Peyer's patch (tissue), 4 donors: ENCODE results near the gene MEN1. TPM values are rescaled to one million over a fixed set of nuclear protein-coding genes. Genes with fewer than 3 reads are reported as not detected.

ENCODE experiments used
- DNase-seq, 3 donors: peaks; one replicate each; pipeline ENCODE4 v3.0.0-alpha.2; 2017 to 2019
- H3K27ac ChIP-seq, 4 donors: fragments of 200-600 bp; sonication (generic); one replicate each; pipeline ENCODE4 v1.5.1; 2016 to 2019
- H3K27me3 ChIP-seq, 2 donors: fragments of 200-600 bp; sonication (generic); one replicate each; pipeline ENCODE4 v1.5.1; 2019
- H3K36me3 ChIP-seq, 3 donors: fragments of 200-600 bp; sonication (generic); one replicate each; pipeline ENCODE4 v1.5.1; 2016 to 2019
- H3K4me1 ChIP-seq, 4 donors: fragments of 200-600 bp; sonication (generic); one replicate each; pipeline ENCODE4 v1.5.1; 2016 to 2019
- H3K4me3 ChIP-seq, 4 donors: fragments of 200-600 bp; sonication (generic); 1 replicate in 3 of 4; 2 replicates in 1 of 4; pipeline ENCODE4 v1.5.1; 2016 to 2019; ENCODE audit warnings: mild to moderate bottlenecking in 1 of 4
- H3K9me3 ChIP-seq, 4 donors: fragments of 200-600 bp; sonication (generic); one replicate each; pipeline ENCODE4 v1.5.1; 2016 to 2019; ENCODE audit warnings: mild to moderate bottlenecking in 1 of 4
- CTCF ChIP-seq, 6 experiments: fragments of 450-650 bp in 4 of 6; fragments of 200-600 bp in 2 of 6; sonication (generic) in 1 of 6; IDR thresholded peaks; one replicate each; pipeline ENCODE4 v1.5.1; 2017 to 2019; ENCODE audit warnings: antibody characterized with exemption in 6 of 6, mild to moderate bottlenecking in 3 of 6, moderate library complexity in 1 of 6
- POLR2A ChIP-seq, 2 donors: fragments of 450-650 bp; IDR thresholded peaks; one replicate each; pipeline ENCODE4 v1.5.1; 2017; ENCODE audit warnings: antibody characterized with exemption in 2 of 2, mild to moderate bottlenecking in 2 of 2, moderate library complexity in 2 of 2
- total RNA-seq, 4 donors: library from RNA; depleted of rRNA; stranded (reverse); fragments of >200 nt; gene quantifications; one replicate each; pipeline ENCODE4 v1.1.0, GENCODE V29; 2016

Gene MEN1
- total RNA-seq, 4 donors from 2014 or later: 20.3 to 47.0 (median 31.9) TPM

- peak overlapping the region; percentile 78 to 95 (median 88) for H3K27ac ChIP-seq
- TF ChIP-seq POLR2A (IDR thresholded peaks at IDR 0.05) (peak in 1 of 2 donors; percentile 17), CTCF (IDR thresholded peaks at IDR 0.05) (no peak)
- peak in 2 of 3 donors; percentile 75 to 89 for DNase-seq
- peaks cover 0 to 2% (median 0%) of the 10 kb centered on the region in 4 donors for H3K9me3 ChIP-seq
- H3K27me3 ChIP-seq: no peaks in the 10 kb centered on the region
- H3K36me3 ChIP-seq: peaks cover 0 to 50% (median 0%) of the 10 kb centered on the region in 3 donors
- peaks cover 29 to 95% (median 83%) of the 10 kb centered on the region in 4 donors for H3K4me1 ChIP-seq
- no peak overlapping the region for H3K4me3 ChIP-seq
Observed at GRCh38 chr11:64856382-64857227, 46.3 kb upstream of the MEN1 start.

GRCh38 chr11:64855596-64856304, 45.4 kb upstream of the MEN1 start:
- Histone ChIP-seq H3K4me3 (no peak overlapping the region), H3K36me3 (peaks cover 0 to 50% (median 0%) of the 10 kb centered on the region in 3 donors), H3K4me1 (peaks cover 29 to 97% (median 89%) of the 10 kb centered on the region in 4 donors), H3K27ac (peak overlapping the region; percentile 78 to 95 (median 88)), H3K9me3 (peaks cover 0 to 2% (median 0%) of the 10 kb centered on the region in 4 donors), H3K27me3 (no peaks in the 10 kb centered on the region)
- TF ChIP-seq CTCF (IDR thresholded peaks at IDR 0.05) (no peak), POLR2A (IDR thresholded peaks at IDR 0.05) (no peak)
- DNase-seq: peak in 1 of 3 donors; percentile 17

GRCh38 chr11:64854534-64855502, 44.5 kb upstream of the MEN1 start:
- no peaks in the 10 kb centered on the region for H3K27me3 ChIP-seq
- TF ChIP-seq POLR2A (IDR thresholded peaks at IDR 0.05): no peak
- no peak for TF ChIP-seq CTCF (IDR thresholded peaks at IDR 0.05)
- H3K4me1 ChIP-seq: peaks cover 29 to 98% (median 89%) of the 10 kb centered on the region in 4 donors
- peaks cover 0 to 2% (median 0%) of the 10 kb centered on the region in 4 donors for H3K9me3 ChIP-seq
- peak; percentile 41 to 92 (median 90) for DNase-seq
- H3K4me3 ChIP-seq: no peak overlapping the region
- H3K36me3 ChIP-seq: peaks cover 0 to 46% (median 0%) of the 10 kb centered on the region in 3 donors
- peak overlapping the region; percentile 78 to 95 (median 88) for H3K27ac ChIP-seq

GRCh38 chr11:64854157-64854533, 43.8 kb upstream of the MEN1 start:
- Histone ChIP-seq H3K4me1 (peaks cover 29 to 98% (median 90%) of the 10 kb centered on the region in 4 donors), H3K9me3 (peaks cover 0 to 2% (median 0%) of the 10 kb centered on the region in 4 donors), H3K27me3 (no peaks in the 10 kb centered on the region), H3K27ac (peak overlapping the region; percentile 78 to 95 (median 88)), H3K36me3 (peaks cover 0 to 39% (median 0%) of the 10 kb centered on the region in 3 donors), H3K4me3 (no peak overlapping the region)
- no peak for DNase-seq
- TF ChIP-seq CTCF (IDR thresholded peaks at IDR 0.05) (no peak), POLR2A (IDR thresholded peaks at IDR 0.05) (no peak)

GRCh38 chr11:64853709-64854108, 43.4 kb upstream of the MEN1 start:
- Histone ChIP-seq H3K4me3 (no peak overlapping the region), H3K36me3 (peaks cover 0 to 34% (median 0%) of the 10 kb centered on the region in 3 donors), H3K27me3 (no peaks in the 10 kb centered on the region), H3K4me1 (peaks cover 28 to 98% (median 88%) of the 10 kb centered on the region in 4 donors), H3K27ac (peak overlapping the region; percentile 78 to 95 (median 88)), H3K9me3 (peaks cover 0 to 2% (median 0%) of the 10 kb centered on the region in 4 donors)
- DNase-seq: peak in 2 of 3 donors; percentile 82 to 88
- no peak for TF ChIP-seq CTCF (IDR thresholded peaks at IDR 0.05)
